ENCODE data around the gene EHD1.

The EHD1 gene

DNA sequence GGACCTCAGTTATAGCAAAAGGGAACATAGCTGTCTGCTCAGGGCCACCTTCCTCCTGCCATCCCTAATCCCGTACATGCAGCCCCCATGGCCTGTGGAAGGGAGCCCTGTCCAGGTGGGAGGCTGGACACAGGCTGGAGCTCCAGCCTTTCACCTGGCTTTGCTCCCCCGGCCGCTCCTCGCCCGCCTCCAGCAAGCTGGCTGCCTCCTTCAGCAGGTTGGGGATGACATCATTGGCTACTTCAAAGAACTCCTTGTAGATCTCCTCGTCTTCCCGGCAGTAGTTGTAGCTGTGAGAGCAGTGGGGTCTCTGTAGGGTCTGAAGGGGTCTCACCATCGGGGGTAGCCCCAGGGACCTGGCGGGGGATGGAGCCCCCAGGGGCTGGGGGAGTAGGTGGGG lies 72.9 kb downstream of the EHD1 start:
- TF ChIP-seq EZH2phosphoT487 (IDR thresholded peaks at IDR 0.05; ENCODE audit: low read length) (no peak), EZH2 (optimal IDR thresholded peaks at IDR 0.05; ENCODE audit: low read depth, low read length) (no peak)
- TF ChIP-seq, protein P1, sequence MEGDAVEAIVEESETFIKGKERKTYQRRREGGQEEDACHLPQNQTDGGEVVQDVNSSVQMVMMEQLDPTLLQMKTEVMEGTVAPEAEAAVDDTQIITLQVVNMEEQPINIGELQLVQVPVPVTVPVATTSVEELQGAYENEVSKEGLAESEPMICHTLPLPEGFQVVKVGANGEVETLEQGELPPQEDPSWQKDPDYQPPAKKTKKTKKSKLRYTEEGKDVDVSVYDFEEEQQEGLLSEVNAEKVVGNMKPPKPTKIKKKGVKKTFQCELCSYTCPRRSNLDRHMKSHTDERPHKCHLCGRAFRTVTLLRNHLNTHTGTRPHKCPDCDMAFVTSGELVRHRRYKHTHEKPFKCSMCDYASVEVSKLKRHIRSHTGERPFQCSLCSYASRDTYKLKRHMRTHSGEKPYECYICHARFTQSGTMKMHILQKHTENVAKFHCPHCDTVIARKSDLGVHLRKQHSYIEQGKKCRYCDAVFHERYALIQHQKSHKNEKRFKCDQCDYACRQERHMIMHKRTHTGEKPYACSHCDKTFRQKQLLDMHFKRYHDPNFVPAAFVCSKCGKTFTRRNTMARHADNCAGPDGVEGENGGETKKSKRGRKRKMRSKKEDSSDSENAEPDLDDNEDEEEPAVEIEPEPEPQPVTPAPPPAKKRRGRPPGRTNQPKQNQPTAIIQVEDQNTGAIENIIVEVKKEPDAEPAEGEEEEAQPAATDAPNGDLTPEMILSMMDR (IDR thresholded peaks at IDR 0.05; ENCODE audit: low read length) = no peak
- peaks cover 12% of the 10 kb centered on the region for H3K4me1 ChIP-seq (ENCODE audit: low read length)
- no peak overlapping the region for H3K4me3 ChIP-seq (ENCODE audit: low read length)
- H3K9me2 ChIP-seq (replicated peaks; ENCODE audit: insufficient read depth, low read length) = no peaks in the 10 kb centered on the region
- no peak overlapping the region for H3K27ac ChIP-seq (ENCODE audit: low read length)
- H3K27me3 ChIP-seq (replicated peaks; ENCODE audit: insufficient read depth, low read length) = no peaks in the 10 kb centered on the region
- H3K9ac ChIP-seq (ENCODE audit: low read length) = no peak overlapping the region
- no peaks in the 10 kb centered on the region for H4K20me1 ChIP-seq (ENCODE audit: insufficient read depth, low read length)
- H2AFZ ChIP-seq (ENCODE audit: low read length) = no peak overlapping the region
- H3F3A ChIP-seq (ENCODE audit: insufficient read depth, low read length) = peaks cover 6% of the 10 kb centered on the region; the same call in 1 of the 2 replicates
- no peak overlapping the region for H3K4me2 ChIP-seq (ENCODE audit: low read depth, low read length)
- H3K9me3 ChIP-seq (replicated peaks; ENCODE audit: insufficient read depth, low read length) = no peaks in the 10 kb centered on the region
- no peak for DNase-seq
- no peaks in the 10 kb centered on the region for H3K36me3 ChIP-seq (replicated peaks; ENCODE audit: insufficient read depth, low read length)
- peaks cover 5% of the 10 kb centered on the region for H3K79me2 ChIP-seq (ENCODE audit: low read length)

DNA sequence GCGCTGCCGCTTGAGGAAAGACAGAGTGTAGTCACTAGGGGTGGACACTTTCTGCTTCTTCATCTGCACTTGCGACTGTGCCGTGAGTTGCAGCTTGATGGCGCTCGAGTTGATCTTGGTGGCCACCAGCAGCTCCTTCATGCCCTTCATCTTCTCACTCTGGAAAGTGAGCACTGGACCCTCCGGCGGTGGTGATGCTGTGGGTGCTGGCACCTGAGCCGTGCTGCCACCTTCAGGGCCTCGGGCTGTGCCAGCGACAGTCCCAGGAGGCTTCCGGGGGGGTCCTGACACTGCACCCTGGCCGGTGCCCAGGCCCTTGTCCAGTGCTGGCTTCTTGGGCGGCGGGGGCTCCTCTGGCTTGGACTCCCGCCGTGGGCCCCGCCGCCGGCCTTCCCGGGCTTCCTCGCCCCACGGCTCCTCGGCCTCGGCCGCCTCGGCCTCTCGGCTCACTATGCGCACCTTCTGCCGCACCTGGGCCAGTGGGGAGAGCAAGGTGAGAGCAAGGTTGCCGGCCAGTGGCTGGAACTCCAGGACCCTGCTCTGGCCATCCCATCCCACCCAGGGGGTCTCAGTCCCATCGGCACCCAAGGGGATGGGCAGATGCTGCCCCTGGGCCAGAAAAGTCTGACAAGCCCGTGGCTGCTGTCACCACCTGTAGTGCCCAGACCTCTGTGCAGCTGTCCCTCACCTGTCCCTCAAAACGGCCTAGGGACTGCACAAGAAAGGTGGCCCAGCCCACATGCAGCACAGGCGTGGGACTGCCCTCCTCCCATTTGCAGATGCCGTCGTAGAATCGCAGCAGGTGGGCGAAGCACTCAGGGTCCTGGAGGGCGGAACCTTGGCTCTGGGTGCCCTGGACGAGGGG lies 73.8 kb downstream of the EHD1 start:
- Histone ChIP-seq H4K20me1 (ENCODE audit: insufficient read depth, low read length) (no peaks in the 10 kb centered on the region), H3K9me3 (replicated peaks; ENCODE audit: insufficient read depth, low read length) (no peaks in the 10 kb centered on the region), H3K4me2 (ENCODE audit: low read depth, low read length) (peak overlapping the region; percentile 86; the same call in 1 of the 2 replicates), H2AFZ (ENCODE audit: low read length) (no peak overlapping the region), H3K4me1 (ENCODE audit: low read length) (peaks cover 10% of the 10 kb centered on the region), H3K4me3 (ENCODE audit: low read length) (no peak overlapping the region), H3K79me2 (ENCODE audit: low read length) (peaks cover 4% of the 10 kb centered on the region), H3K27me3 (replicated peaks; ENCODE audit: insufficient read depth, low read length) (no peaks in the 10 kb centered on the region), H3F3A (ENCODE audit: insufficient read depth, low read length) (peaks cover 6% of the 10 kb centered on the region; the same call in 1 of the 2 replicates), H3K27ac (ENCODE audit: low read length) (no peak overlapping the region), H3K9ac (ENCODE audit: low read length) (no peak overlapping the region), H3K36me3 (replicated peaks; ENCODE audit: insufficient read depth, low read length) (no peaks in the 10 kb centered on the region), H3K9me2 (replicated peaks; ENCODE audit: insufficient read depth, low read length) (no peaks in the 10 kb centered on the region)
- no peak for DNase-seq
- TF ChIP-seq EZH2 (optimal IDR thresholded peaks at IDR 0.05; ENCODE audit: low read depth, low read length) (no peak), EZH2phosphoT487 (IDR thresholded peaks at IDR 0.05; ENCODE audit: low read length) (no peak)
- TF ChIP-seq, protein P1 (IDR thresholded peaks at IDR 0.05; ENCODE audit: low read length) = no peak

DNA sequence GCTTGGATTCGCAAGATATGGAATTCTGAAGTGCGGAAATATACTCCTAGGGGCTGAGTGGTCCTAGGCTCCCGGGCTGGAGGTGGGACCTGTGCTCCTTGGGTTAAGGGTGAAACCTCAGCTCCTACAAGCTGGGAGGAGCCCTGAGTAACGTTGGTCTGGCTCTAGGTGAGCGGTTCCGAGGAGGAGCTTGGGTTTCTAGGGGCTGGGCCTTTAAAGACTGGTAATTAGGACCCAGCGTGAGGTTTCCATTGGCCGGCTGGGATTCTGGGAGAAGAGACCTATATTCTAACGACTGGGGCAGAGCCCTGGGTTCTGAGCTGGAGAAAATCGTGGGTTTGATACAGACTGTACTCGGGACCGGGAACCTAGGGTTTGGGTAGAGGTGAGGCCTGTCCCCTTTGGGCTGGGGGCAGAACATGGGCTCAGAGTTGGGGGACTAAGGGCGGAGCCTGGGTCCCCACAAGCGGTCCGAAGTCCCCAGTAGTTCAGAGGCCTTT lies 74.5 kb downstream of the EHD1 start:
- no peak overlapping the region; the same call in 1 of the 2 replicates for H3K27ac ChIP-seq (ENCODE audit: low read length)
- H2AFZ ChIP-seq (ENCODE audit: low read length) = peak overlapping the region; percentile 82

More for the DNA sequence above, 74.5 kb downstream of the EHD1 start:
- no peaks in the 10 kb centered on the region for H3K9me2 ChIP-seq (replicated peaks; ENCODE audit: insufficient read depth, low read length)
- no peaks in the 10 kb centered on the region for H3K79me2 ChIP-seq (ENCODE audit: low read length)
- no peak for DNase-seq
- TF ChIP-seq EZH2 (optimal IDR thresholded peaks at IDR 0.05; ENCODE audit: low read depth, low read length) (no peak), EZH2phosphoT487 (IDR thresholded peaks at IDR 0.05; ENCODE audit: low read length) (no peak)
- TF ChIP-seq, protein P1 (IDR thresholded peaks at IDR 0.05; ENCODE audit: low read length) = no peak
- no peaks in the 10 kb centered on the region for H3K36me3 ChIP-seq (replicated peaks; ENCODE audit: insufficient read depth, low read length)
- peak overlapping the region; percentile 73 for H3K4me3 ChIP-seq (ENCODE audit: low read length)
- H3K4me1 ChIP-seq (ENCODE audit: low read length) = peaks cover 6% of the 10 kb centered on the region; the same call in 1 of the 2 replicates
- no peaks in the 10 kb centered on the region for H3K27me3 ChIP-seq (replicated peaks; ENCODE audit: insufficient read depth, low read length)
- H3F3A ChIP-seq (ENCODE audit: insufficient read depth, low read length) = peaks cover 6% of the 10 kb centered on the region; the same call in 1 of the 2 replicates
- H3K4me2 ChIP-seq (ENCODE audit: low read depth, low read length) = peak overlapping the region; percentile 86
- no peaks in the 10 kb centered on the region for H3K9me3 ChIP-seq (replicated peaks; ENCODE audit: insufficient read depth, low read length)
- H3K9ac ChIP-seq (ENCODE audit: low read length) = peak overlapping the region; percentile 60; the same call in 1 of the 2 replicates
- H4K20me1 ChIP-seq (ENCODE audit: insufficient read depth, low read length) = no peaks in the 10 kb centered on the region

Data from MM.1S (cell line).